HEK293 (cell line): Measurements from ENCODE around the gene WASHC4.
A peak's percentile ranks its signal among the peaks of the same experiment; 100 is the strongest.

Experiments used
- BCL6B ChIP-seq: fragments of 450-650 bp; formaldehyde crosslinking; IDR thresholded peaks from 2 replicates; pipeline ENCODE4 v1.5.1; 2017; ENCODE audit warnings: missing biosample characterization, missing genetic modification characterization
- HOXC10 ChIP-seq: sonication (generic); formaldehyde crosslinking; IDR thresholded peaks from 2 replicates; pipeline ENCODE4 v1.8.1; 2023; ENCODE audit warnings: mild to moderate bottlenecking, missing genetic modification reagents
- HOXD13 ChIP-seq: sonication (generic); formaldehyde crosslinking; IDR thresholded peaks from 2 replicates; pipeline ENCODE4 v1.8.0; 2022; ENCODE audit warnings: missing genetic modification reagents, borderline replicate concordance
- KLF1 ChIP-seq: fragments of 450-650 bp; formaldehyde crosslinking; IDR thresholded peaks from 2 replicates; pipeline ENCODE4 v1.5.1; 2016; ENCODE audit warnings: missing biosample characterization, missing genetic modification characterization
- PRDM6 ChIP-seq: fragments of 450-650 bp; formaldehyde crosslinking; IDR thresholded peaks from 2 replicates; pipeline ENCODE4 v1.5.1; 2017; ENCODE audit warnings: missing biosample characterization, missing genetic modification characterization
- RBAK ChIP-seq: fragments of 450-650 bp; formaldehyde crosslinking; IDR thresholded peaks from 2 replicates; pipeline ENCODE4 v1.5.1; 2016; ENCODE audit warnings: missing biosample characterization, missing genetic modification characterization
- SETDB1 ChIP-seq: IDR thresholded peaks from one replicate; pipeline ENCODE4 v1.6.1; 2017; ENCODE audit warnings: mild to moderate bottlenecking, low read length, moderate library complexity, mixed read lengths; ENCODE audit not compliant: insufficient read length
- ZBTB6 ChIP-seq: fragments of 450-650 bp; formaldehyde crosslinking; IDR thresholded peaks from 2 replicates; pipeline ENCODE4 v1.5.1; 2017; ENCODE audit warnings: missing biosample characterization, missing genetic modification characterization
- ZEB2 ChIP-seq: fragments of 450-650 bp; formaldehyde crosslinking; IDR thresholded peaks from 2 replicates; pipeline ENCODE4 v1.5.1; 2016; ENCODE audit warnings: missing biosample characterization, missing genetic modification characterization
- ZFP41 ChIP-seq: fragments of 450-650 bp; formaldehyde crosslinking; IDR thresholded peaks from 2 replicates; pipeline ENCODE4 v1.5.1; 2016; ENCODE audit warnings: missing biosample characterization, missing genetic modification characterization, borderline replicate concordance
- ZNF114 ChIP-seq: fragments of 450-650 bp; formaldehyde crosslinking; IDR thresholded peaks from 2 replicates; pipeline ENCODE4 v1.5.0; 2017; ENCODE audit warnings: missing biosample characterization, missing genetic modification characterization
- ZNF121 ChIP-seq: fragments of 450-650 bp; formaldehyde crosslinking; IDR thresholded peaks from 2 replicates; pipeline ENCODE4 v1.5.1; 2016; ENCODE audit warnings: missing biosample characterization, missing genetic modification characterization
- ZNF133 ChIP-seq: fragments of 450-650 bp; formaldehyde crosslinking; IDR thresholded peaks from 2 replicates; pipeline ENCODE4 v1.5.1; 2016; ENCODE audit warnings: missing biosample characterization, missing genetic modification characterization
- ZNF223 ChIP-seq: fragments of 450-650 bp; formaldehyde crosslinking; IDR thresholded peaks from 2 replicates; pipeline ENCODE4 v1.5.1; 2016; ENCODE audit warnings: missing biosample characterization, missing genetic modification characterization
- ZNF280D ChIP-seq: fragments of 450-650 bp; formaldehyde crosslinking; IDR thresholded peaks from 2 replicates; pipeline ENCODE4 v1.5.1; 2016; ENCODE audit warnings: missing biosample characterization, missing genetic modification characterization
- ZNF292 ChIP-seq: fragments of 450-650 bp; formaldehyde crosslinking; IDR thresholded peaks from 2 replicates; pipeline ENCODE4 v1.5.1; 2016; ENCODE audit warnings: low read depth, missing biosample characterization, missing genetic modification characterization, borderline replicate concordance
- ZNF341 ChIP-seq: fragments of 450-650 bp; formaldehyde crosslinking; IDR thresholded peaks from 2 replicates; pipeline ENCODE4; 2016; ENCODE audit warnings: low read depth, missing biosample characterization, missing genetic modification characterization
- ZNF37A ChIP-seq: fragments of 450-650 bp; IDR thresholded peaks from 2 replicates; pipeline ENCODE4 v1.5.1; 2018; ENCODE audit warnings: missing biosample characterization, missing genetic modification characterization
- ZNF488 ChIP-seq: fragments of 450-650 bp; formaldehyde crosslinking; IDR thresholded peaks from 2 replicates; pipeline ENCODE4 v1.5.1; 2016; ENCODE audit warnings: missing biosample characterization, missing genetic modification characterization
- ZNF530 ChIP-seq: fragments of 450-650 bp; formaldehyde crosslinking; IDR thresholded peaks from 2 replicates; pipeline ENCODE4 v1.5.1; 2016; ENCODE audit warnings: low read depth, missing biosample characterization, missing genetic modification characterization
- ZNF629 ChIP-seq: fragments of 450-650 bp; formaldehyde crosslinking; IDR thresholded peaks from 2 replicates; pipeline ENCODE4 v1.5.1; 2017; ENCODE audit warnings: missing biosample characterization, missing genetic modification characterization
- ZNF660 ChIP-seq: fragments of 450-650 bp; IDR thresholded peaks from 2 replicates; pipeline ENCODE4 v1.5.1; 2018; ENCODE audit warnings: missing biosample characterization, mild to moderate bottlenecking, missing genetic modification characterization
- ZNF664 ChIP-seq: fragments of 450-650 bp; formaldehyde crosslinking; IDR thresholded peaks from 2 replicates; pipeline ENCODE4 v1.5.1; 2016; ENCODE audit warnings: missing biosample characterization, missing genetic modification characterization
- ZNF692 ChIP-seq: fragments of 450-650 bp; formaldehyde crosslinking; IDR thresholded peaks from 2 replicates; pipeline ENCODE4 v1.5.1; 2016; ENCODE audit warnings: missing biosample characterization, missing genetic modification characterization
- ZNF704 ChIP-seq: fragments of 450-650 bp; formaldehyde crosslinking; IDR thresholded peaks from 2 replicates; pipeline ENCODE4 v1.5.1; 2016; ENCODE audit warnings: missing biosample characterization, missing genetic modification characterization
- ZNF768 ChIP-seq: fragments of 450-650 bp; formaldehyde crosslinking; IDR thresholded peaks from 2 replicates; pipeline ENCODE4 v1.5.1; 2018; ENCODE audit warnings: missing biosample characterization, mild to moderate bottlenecking, missing genetic modification characterization
- ZSCAN4 ChIP-seq: fragments of 450-650 bp; formaldehyde crosslinking; IDR thresholded peaks from 2 replicates; pipeline ENCODE4 v1.5.1; 2017; ENCODE audit warnings: missing biosample characterization, missing genetic modification characterization

Gene WASHC4

GRCh38 chr12:105107494-105108371 is at the start of gene WASHC4 (continued):
- TF ChIP-seq ZNF768 (tag by site-specific recombination) (no peak), ZNF341 (tag by site-specific recombination) (no peak; the same call in none of the 2 replicates), ZBTB6 (tag by site-specific recombination) (no peak), ZNF114 (tag by site-specific recombination) (no peak), ZNF223 (tag by site-specific recombination) (no peak; the same call in 1 of the 2 replicates), ZNF664 (tag by site-specific recombination) (no peak), ZNF629 (tag by site-specific recombination) (peak; percentile 76; the same call in 1 of the 2 replicates), ZEB2 (tag by site-specific recombination) (peak; percentile 79; the same call in 1 of the 2 replicates), ZNF133 (tag by site-specific recombination) (no peak), KLF1 (tag by site-specific recombination) (peak; percentile 75), ZSCAN4 (tag by site-specific recombination) (peak; percentile 45; the same call in 1 of the 2 replicates), ZFP41 (tag by site-specific recombination) (no peak), ZNF530 (tag by site-specific recombination) (no peak), ZNF37A (tag by site-specific recombination) (no peak), ZNF292 (no peak), ZNF280D (tag by site-specific recombination) (no peak), HOXC10 (CRISPR knock-in tag) (0 out of 2 replicates have a peak, but pooled peaks have one; percentile 66), ZNF660 (tag by site-specific recombination) (0 out of 2 replicates have a peak, but pooled peaks have one; percentile 51), BCL6B (tag by site-specific recombination) (no peak), ZNF121 (tag by site-specific recombination) (peak; percentile 44; the same call in 1 of the 2 replicates), RBAK (tag by site-specific recombination) (no peak), ZNF692 (peak; percentile 76), ZNF488 (tag by site-specific recombination) (no peak), HOXD13 (CRISPR knock-in tag) (no peak), ZNF704 (tag by site-specific recombination) (no peak), SETDB1 (peak; percentile 12), PRDM6 (no peak; the same call in 1 of the 2 replicates)
